EL (cell line): ENCODE data around the gene SOX13.

Experiments used
- DNase-seq: peaks from one replicate; pipeline ENCODE4 v3.0.0-alpha.2; 2016

Gene SOX13

GRCh38 chr1:204108312-204109141 is 35.6 kb downstream of the SOX13 start:
- no peak for DNase-seq

DNA sequence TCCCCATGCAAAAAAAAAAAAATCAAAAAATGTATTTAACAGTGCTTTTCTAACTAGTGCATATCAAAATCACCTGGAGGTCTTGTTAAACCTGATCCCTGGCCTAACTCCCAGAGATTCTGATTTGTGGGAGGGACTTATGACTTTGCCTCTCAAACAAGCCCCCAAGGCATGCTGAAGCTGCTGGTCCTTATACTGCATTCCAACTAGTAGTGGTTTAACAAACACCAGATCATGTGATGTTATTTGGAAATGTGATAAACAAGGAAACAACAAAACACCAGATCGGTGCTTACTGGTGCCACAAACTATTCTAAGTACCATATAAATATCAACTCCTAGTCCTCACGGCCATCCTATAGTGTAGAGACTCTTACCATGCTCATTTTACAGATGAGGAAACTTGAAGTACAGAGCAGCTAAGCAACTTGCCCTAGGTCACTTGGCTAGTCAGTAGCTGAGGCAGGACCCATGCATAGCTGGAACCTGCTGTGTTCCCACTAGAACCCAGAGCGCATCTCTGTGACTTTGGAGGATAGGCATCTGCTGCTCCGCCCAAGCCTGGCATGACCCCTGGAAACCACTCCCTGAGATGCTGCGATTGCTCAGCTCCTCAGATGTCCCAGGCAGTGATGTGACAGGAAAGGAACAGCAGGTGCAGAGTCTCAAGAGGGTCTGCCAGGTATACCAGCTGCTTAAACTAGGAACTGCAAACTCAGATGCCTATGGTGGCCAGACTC is 38.1 kb downstream of the SOX13 start:
- no peak for DNase-seq

DNA sequence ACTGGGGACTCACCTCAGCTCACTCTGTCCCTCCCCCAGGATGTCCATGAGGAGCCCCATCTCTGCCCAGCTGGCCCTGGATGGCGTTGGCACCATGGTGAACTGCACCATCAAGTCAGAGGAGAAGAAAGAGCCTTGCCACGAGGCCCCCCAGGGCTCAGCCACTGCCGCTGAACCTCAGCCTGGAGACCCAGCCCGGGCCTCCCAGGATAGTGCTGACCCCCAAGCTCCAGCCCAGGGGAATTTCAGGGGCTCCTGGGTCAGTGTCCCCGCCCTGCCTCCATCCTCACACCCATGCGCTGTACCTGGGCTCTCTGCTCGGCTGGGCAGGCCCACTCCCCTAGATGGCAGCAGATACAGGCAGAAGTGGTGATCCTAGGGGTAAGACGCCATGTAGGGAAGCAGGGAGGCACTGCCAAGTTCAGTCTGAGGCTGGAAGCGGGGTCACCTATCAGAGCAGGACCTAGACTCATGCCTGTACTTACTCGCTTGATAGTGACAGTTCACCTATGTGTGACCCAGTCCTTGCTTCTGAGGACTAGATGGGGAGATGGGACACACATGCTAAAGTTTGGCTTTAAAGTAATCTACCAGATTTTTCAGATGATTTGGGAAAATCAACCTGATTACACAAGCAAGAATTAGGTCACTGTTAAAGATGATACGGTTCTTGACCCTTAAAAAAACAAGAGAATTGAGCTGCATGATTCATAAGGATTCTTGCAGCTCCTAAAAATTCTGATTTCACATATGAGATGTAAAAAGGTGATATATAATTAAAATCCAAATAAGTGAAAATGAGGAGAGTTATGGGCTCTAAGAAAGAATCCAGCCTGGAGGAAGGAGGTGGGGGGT is 40.2 kb downstream of the SOX13 start:
- DNase-seq: no peak

DNA sequence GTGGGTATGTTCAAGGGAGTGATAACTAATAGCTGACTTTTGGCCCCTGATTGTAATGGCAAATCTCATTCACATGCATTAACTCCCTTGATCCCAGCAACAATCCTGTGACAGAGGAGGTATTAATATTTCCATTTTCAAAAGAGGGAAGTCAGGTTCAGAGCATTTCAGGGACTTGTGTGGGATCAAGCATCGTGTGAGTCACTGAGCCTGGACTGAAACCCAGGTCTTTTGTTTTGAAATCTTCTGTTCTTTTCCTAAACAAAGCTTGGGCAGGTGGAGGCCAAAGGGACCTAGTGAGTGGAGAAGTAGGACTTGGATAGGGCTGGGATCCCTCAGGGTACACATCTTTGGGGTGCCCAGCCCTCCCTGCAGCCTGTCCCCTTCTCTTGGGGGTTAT is 41.0 kb downstream of the SOX13 start:
- DNase-seq: no peak

- no peak for DNase-seq
Measured at GRCh38 chr1:204114606-204115005, 41.7 kb downstream of the SOX13 start.

GRCh38 chr1:204115116-204115515 is 42.2 kb downstream of the SOX13 start:
- no peak for DNase-seq

- DNase-seq: no peak
Measured at GRCh38 chr1:204116539-204116938, 43.6 kb downstream of the SOX13 start.

DNA sequence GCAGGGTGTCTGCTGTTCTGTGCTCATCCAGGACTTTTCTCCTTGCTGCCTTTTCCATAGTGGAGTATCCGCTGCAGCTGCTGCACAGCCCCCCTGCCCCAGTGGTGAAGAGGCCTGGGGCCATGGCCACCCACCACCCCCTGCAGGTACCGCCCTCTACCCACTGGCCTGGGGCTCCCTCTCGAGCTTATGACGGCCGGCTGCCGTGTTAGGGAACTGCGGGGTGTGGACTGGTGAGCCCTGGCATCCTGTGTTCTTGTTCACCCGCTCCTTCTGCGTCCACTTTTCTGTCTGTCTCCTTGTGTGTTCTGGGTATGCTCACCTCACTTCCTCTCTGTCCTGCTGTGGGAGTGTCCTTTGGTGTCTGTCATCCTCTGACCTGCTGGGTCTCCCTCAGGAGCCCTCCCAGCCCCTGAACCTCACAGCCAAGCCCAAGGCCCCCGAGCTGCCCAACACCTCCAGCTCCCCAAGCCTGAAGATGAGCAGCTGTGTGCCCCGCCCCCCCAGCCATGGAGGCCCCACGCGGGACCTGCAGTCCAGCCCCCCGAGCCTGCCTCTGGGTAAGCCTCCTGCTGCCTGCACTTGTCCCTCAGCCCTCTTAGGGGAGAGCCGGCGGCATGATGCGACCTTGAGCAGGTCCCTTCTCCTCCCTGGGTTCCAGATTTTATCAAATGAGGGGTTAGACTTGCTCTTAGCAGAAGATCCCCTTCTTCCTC is 49.1 kb downstream of the SOX13 start:
- DNase-seq: no peak

- no peak for DNase-seq
Measured at GRCh38 chr1:204123376-204123775, 50.5 kb downstream of the SOX13 start.

DNA sequence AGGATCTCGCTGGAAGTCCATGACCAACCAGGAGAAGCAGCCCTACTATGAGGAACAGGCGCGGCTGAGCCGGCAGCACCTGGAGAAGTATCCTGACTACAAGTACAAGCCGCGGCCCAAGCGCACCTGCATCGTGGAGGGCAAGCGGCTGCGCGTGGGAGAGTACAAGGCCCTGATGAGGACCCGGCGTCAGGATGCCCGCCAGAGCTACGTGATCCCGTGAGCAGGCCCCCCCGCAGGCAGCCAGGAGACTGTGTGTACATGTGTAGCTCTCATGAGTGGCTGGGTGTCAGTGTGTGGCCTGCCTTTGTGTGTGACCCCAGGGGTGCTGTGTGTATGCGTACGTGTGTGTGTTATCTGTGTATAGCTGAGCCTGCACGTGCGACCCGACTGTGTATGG is 51.7 kb downstream of the SOX13 start:
- no peak for DNase-seq

DNA sequence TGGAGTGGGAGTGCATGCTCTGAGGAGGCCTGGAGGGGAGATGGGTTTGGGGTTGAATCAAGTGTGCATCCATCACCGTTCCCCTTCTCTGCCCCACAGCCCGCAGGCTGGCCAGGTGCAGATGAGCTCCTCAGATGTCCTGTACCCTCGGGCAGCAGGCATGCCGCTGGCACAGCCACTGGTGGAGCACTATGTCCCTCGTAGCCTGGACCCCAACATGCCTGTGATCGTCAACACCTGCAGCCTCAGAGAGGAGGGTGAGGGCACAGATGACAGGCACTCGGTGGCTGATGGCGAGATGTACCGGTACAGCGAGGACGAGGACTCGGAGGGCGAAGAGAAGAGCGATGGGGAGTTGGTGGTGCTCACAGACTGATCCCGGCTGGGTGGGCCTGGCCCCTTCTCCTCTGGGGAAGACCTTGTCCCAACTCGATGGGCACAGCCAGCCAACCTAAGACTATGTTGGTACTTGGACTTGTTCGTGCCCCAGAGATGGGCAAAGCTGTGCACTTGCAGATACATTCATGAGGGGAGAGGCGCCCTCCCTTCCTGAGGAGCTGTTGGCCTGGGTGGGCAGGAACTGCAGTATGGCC is 52.9 kb downstream of the SOX13 start:
- DNase-seq: no peak

DNA sequence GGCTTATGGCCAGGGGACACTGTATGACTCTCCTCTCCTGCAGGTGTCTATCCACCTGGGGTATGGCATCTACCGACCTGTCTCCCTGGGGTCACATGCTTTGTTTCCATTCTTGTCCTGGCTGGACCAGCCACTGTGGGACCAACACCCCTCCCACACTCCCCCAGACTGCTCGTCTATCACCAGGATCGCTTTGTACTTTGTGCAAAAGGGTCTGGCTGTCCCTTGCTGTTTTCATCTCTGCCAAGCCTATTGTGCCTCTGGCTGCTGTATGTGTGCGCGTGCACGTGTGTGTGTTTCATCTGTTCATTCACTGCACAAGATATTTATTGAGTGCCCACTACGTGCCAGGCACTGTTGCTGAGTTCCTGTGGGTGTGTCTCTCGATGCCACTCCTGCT is 53.5 kb downstream of the SOX13 start:
- DNase-seq: no peak

DNA sequence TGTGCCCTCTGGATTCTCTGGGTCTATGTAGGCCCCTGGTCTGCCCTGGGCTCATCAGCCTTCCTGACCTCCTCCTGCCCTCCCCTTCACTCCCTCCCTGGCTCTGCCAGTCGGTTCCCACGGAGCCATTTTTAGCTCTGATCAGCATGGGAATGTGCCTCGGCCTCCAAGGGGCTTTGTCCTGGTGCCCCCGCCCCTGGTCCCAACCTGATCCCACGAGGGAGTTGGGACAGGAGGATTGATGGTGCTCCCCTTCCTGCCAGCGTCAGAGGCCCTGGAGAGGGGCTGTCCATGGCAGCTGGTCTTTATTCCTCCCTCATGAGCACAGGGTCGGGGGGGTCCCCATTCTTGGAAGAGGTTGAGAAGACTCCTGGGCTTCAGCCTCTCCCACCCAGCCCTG is 54.0 kb downstream of the SOX13 start:
- DNase-seq: no peak

- peak; percentile 88 for DNase-seq
Measured at GRCh38 chr1:204127597-204128242, 54.8 kb downstream of the SOX13 start.

GRCh38 chr1:204128464-204128963 is 55.6 kb downstream of the SOX13 start:
- DNase-seq: no peak

GRCh38 chr1:204128964-204129896 is 56.3 kb downstream of the SOX13 start:
- DNase-seq: peak; percentile 69

GRCh38 chr1:204130178-204130577 is 57.3 kb downstream of the SOX13 start:
- DNase-seq: no peak

DNA sequence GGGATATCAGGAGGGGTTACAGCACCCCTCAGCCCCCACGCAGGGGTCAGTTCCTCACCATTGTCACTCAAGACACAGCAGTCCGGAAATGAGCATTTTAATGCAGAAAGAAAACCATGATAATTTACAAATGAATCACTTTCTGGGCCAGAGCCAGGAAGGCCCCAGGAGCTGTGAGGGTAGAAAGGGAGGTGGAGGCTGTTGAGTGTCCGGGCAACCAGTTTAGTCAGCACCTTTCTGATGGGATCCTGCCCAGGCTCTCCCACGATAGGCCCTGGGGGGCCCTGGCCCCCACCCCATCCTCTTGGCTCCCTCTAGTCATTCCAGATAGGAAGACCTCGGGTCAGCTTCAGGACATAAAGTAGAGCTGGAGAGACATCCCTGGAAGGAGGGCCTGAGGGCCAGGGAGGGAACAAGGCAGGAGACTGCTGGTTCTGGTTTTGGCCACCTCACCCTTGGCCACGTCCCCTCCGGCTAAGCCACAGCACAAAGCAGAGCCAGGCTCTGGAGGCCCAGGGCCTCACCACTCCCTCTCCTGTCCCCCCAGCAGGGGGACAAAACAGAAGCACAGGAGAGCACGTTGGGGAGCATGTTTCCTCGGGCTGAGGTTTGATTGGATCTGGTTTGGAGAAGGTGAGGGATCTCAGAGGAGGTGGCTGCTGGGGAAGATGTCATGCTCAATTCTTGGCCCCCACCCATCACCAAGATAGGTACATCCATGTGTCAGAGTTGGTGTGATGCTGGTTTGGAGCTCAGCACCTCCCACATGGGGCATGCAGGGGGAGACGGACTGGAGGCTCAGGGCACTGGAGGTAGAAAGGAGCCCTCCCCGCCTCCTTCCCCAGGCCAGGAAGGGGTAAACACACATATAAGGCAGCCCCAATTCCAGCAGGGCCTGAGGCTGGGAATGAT is 58.3 kb downstream of the SOX13 start:
- peak; percentile 96 for DNase-seq

GRCh38 chr1:204131978-204132377 is 59.1 kb downstream of the SOX13 start:
- no peak for DNase-seq
